Glutamatergic neuron (in vitro differentiated cells): ENCODE results near the gene SLC5A3. TPM values are rescaled to one million over a fixed set of nuclear protein-coding genes. Genes with fewer than 3 reads are reported as not detected.

Experiments used
- DNase-seq: peaks from one replicate; pipeline ENCODE4 v3.0.0; 2022
- H3K27ac Mint-ChIP-seq: one replicate; pipeline ENCODE4 v1.8.0; 2020; ENCODE audit warnings: mild to moderate bottlenecking, mixed read lengths, inconsistent platforms; ENCODE audit not compliant: unreplicated experiment
- H3K27me3 Mint-ChIP-seq: one replicate; pipeline ENCODE4 v1.8.0; 2020; ENCODE audit warnings: mild to moderate bottlenecking, moderate library complexity, mixed read lengths, inconsistent platforms; ENCODE audit not compliant: unreplicated experiment
- H3K36me3 Mint-ChIP-seq: one replicate; pipeline ENCODE4 v1.8.0; 2020; ENCODE audit warnings: mild to moderate bottlenecking, mixed read lengths, inconsistent platforms; ENCODE audit not compliant: unreplicated experiment
- H3K4me1 Mint-ChIP-seq: one replicate; pipeline ENCODE4 v1.8.0; 2020; ENCODE audit warnings: mild to moderate bottlenecking, low read depth, mixed read lengths, inconsistent platforms; ENCODE audit not compliant: unreplicated experiment
- H3K4me3 Mint-ChIP-seq: one replicate; pipeline ENCODE4 v1.8.0; 2020; ENCODE audit warnings: mild to moderate bottlenecking, mixed read lengths, inconsistent platforms; ENCODE audit not compliant: unreplicated experiment
- H3K9me3 Mint-ChIP-seq: one replicate; pipeline ENCODE4 v1.8.0; 2020; ENCODE audit warnings: mild to moderate bottlenecking, moderate library complexity, mixed read lengths, inconsistent platforms; ENCODE audit not compliant: unreplicated experiment
- total RNA-seq: library from RNA; stranded (reverse); fragmentation: NEBNext Ultra II Directional; extraction: Animal tissue kit (Norgen Biotek cat#: 25700); gene quantifications from one replicate; pipeline ENCODE4 v1.2.1, GENCODE V29; 2021; ENCODE audit not compliant: unreplicated experiment
- TF ChIP-seq, protein P1 (sequence below): fragments of 200-600 bp; sonication (generic); IDR thresholded peaks from one replicate; pipeline ENCODE4 v1.5.0; 2021; ENCODE audit not compliant: partially characterized antibody, unreplicated experiment

The SLC5A3 gene
- total RNA-seq, 1 donor from 2014 or later = 5.5 TPM

DNA sequence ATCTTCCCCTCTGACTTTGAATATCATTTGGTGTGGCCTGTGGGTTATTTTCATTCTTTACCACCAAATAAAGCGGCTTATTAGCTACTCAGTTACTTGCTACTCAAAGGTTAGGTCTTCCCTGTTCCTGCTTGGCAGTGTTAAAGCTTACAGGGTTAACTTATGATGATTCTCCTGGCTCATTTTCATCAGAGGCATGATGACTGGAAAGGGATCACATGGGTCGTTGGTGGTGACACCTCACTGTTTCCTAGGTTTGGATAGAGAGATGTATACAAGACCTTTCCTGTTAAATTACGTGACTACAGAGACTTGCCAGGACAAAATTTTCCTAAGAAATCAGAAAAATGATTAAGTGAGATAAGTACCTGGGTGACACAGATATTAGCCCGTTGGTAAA is 27.4 kb downstream of the SLC5A3 start:
- H3K27ac Mint-ChIP-seq = no peak overlapping the region
- no peak for DNase-seq
- no peak overlapping the region for H3K4me3 Mint-ChIP-seq
- H3K27me3 Mint-ChIP-seq = no peaks in the 10 kb centered on the region
- H3K36me3 Mint-ChIP-seq = no peaks in the 10 kb centered on the region
- no peaks in the 10 kb centered on the region for H3K9me3 Mint-ChIP-seq
- TF ChIP-seq, protein P1, sequence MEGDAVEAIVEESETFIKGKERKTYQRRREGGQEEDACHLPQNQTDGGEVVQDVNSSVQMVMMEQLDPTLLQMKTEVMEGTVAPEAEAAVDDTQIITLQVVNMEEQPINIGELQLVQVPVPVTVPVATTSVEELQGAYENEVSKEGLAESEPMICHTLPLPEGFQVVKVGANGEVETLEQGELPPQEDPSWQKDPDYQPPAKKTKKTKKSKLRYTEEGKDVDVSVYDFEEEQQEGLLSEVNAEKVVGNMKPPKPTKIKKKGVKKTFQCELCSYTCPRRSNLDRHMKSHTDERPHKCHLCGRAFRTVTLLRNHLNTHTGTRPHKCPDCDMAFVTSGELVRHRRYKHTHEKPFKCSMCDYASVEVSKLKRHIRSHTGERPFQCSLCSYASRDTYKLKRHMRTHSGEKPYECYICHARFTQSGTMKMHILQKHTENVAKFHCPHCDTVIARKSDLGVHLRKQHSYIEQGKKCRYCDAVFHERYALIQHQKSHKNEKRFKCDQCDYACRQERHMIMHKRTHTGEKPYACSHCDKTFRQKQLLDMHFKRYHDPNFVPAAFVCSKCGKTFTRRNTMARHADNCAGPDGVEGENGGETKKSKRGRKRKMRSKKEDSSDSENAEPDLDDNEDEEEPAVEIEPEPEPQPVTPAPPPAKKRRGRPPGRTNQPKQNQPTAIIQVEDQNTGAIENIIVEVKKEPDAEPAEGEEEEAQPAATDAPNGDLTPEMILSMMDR = no peak
- no peaks in the 10 kb centered on the region for H3K4me1 Mint-ChIP-seq

DNA sequence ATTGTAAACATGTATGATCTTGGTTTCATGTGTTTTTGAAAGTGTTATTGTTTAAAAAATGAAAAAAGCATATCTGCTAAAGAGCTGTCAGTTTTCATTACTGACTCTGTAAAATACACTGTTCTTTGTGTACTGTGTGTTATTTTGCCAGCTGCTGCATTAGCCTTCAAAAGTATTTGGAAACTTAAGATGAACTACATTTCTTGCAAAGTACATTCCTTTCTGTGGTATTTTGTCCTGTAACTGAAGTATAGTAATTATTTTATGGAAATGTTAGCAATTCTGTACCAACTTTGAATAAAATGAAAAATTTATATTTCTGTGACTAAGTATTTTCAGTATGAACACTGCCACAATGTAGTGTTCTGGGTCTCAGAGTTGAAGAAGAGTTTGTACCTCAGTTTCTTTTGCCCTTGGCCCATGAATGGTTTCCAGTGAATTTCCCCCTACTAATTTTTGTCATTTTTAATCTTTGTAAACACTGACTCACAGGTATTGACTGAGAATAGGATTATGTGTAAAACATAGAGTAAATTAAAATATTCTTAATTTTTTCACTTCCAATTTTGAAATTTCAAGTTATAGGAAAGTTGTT is 32.7 kb downstream of the SLC5A3 start:
- Mint-ChIP-seq H3K27ac (no peak overlapping the region), H3K9me3 (no peaks in the 10 kb centered on the region), H3K36me3 (no peaks in the 10 kb centered on the region), H3K27me3 (no peaks in the 10 kb centered on the region), H3K4me1 (no peaks in the 10 kb centered on the region), H3K4me3 (no peak overlapping the region)
- no peak for DNase-seq
- TF ChIP-seq, protein P1 = no peak

DNA sequence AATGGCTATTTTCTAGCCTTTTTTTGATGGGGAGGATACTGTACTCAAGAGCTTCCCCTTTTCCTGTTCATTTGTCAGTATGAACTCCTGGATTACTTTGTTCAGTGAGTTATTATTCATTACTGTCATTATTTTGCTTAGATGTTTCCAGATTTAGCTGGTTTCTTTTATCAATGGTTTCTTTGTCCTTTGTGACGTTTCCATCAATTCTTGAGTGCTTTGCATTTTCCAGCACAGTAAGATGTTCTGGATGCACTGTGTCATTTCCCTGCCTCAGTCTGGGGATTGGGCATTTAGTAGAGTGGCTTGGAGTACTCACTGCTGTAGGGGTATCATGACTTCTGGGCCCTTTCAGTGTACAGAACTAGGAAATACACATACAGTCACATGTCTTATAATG is 34.2 kb downstream of the SLC5A3 start:
- TF ChIP-seq, protein P1 = no peak
- no peaks in the 10 kb centered on the region for H3K27me3 Mint-ChIP-seq
- H3K36me3 Mint-ChIP-seq = no peaks in the 10 kb centered on the region
- no peak for DNase-seq
- no peak overlapping the region for H3K27ac Mint-ChIP-seq
- no peaks in the 10 kb centered on the region for H3K4me1 Mint-ChIP-seq
- H3K9me3 Mint-ChIP-seq = no peaks in the 10 kb centered on the region
- no peak overlapping the region for H3K4me3 Mint-ChIP-seq

DNA sequence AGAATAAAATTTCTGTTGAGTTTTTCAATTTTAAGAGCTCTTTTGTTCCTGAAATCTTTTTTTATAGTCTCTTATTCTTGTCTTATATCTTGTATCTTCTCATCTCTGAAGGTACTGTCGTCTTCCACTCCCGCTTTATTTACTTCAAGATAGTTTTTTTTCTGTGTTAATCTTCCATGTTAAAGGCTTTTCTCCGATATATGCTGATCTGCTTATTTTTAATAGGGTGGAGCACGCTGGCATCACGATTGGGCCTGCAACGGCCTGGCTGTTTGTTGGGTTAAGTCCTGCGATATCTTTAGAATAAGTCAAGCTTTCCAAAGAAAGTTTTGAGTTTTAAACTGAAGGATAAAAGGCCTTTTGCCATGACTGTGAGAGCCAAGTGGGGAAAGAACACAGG is 35.7 kb downstream of the SLC5A3 start:
- Mint-ChIP-seq H3K4me1 (no peaks in the 10 kb centered on the region), H3K27me3 (no peaks in the 10 kb centered on the region), H3K4me3 (no peak overlapping the region), H3K36me3 (no peaks in the 10 kb centered on the region), H3K9me3 (no peaks in the 10 kb centered on the region), H3K27ac (no peak overlapping the region)
- TF ChIP-seq, protein P1 = no peak
- no peak for DNase-seq

DNA sequence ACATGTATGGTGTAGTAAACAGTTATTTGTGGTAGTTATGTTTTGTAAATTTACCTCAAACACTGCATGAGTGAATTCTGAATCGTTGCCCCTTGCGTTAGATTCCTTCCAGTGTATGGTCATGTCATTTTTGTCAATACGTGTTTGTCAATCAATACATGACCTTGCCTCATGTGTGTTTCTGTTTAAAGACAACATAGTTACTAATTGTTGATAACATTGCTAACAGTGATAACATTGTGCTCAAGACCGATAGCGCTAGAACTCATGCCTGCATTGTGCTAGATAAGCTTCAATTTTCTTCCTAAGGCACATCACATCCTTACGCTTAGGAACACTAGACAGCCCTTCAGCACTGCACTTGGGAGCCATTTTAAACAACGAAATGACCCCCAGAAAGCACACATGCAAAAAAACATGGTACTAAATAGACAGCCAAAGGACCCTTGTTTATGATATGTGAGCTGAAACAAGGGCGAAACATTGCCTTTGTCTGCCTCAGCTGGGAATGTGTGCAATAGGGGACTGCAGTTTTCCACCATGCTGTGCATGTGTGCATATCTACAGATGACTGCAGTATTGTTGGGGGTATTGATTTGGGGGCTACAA is 37.3 kb downstream of the SLC5A3 start:
- no peaks in the 10 kb centered on the region for H3K4me1 Mint-ChIP-seq
- H3K27me3 Mint-ChIP-seq = no peaks in the 10 kb centered on the region
- no peak for DNase-seq
- no peak overlapping the region for H3K4me3 Mint-ChIP-seq
- no peak overlapping the region for H3K27ac Mint-ChIP-seq
- no peaks in the 10 kb centered on the region for H3K36me3 Mint-ChIP-seq
- TF ChIP-seq, protein P1 = no peak
- H3K9me3 Mint-ChIP-seq = no peaks in the 10 kb centered on the region
